AG04449 (cell line): Measurements from ENCODE around the gene ARHGEF12.
A peak's percentile ranks its signal among the peaks of the same experiment; 100 is the strongest.

ENCODE experiments used
- CTCF ChIA-PET: fragments of 350-600 bp; formaldehyde crosslinking; extraction: SDS; loops from one replicate; lab custom pipeline; 2021; ENCODE audit warnings: antibody characterized with exemption; lab: Yijun Ruan, JAX
- POLR2A ChIA-PET: fragments of 400-600, 350-600 bp; formaldehyde crosslinking; extraction: SDS; loops from one replicate; lab custom pipeline; 2020; ENCODE audit warnings: antibody characterized with exemption, inconsistent platforms; lab: Yijun Ruan, JAX
- DNase-seq: peaks from one replicate; pipeline ENCODE4 v3.0.0-alpha.2; 2010; ENCODE audit warnings: low read depth, low spot score
- H3K4me3 ChIP-seq: 2 replicates; pipeline ENCODE4 v1.5.1; 2011; ENCODE audit warnings: low read depth, mild to moderate bottlenecking, control low read depth, low read length
- CTCF ChIP-seq: IDR thresholded peaks from one replicate; pipeline ENCODE4 v1.5.1; 2011; ENCODE audit warnings: mild to moderate bottlenecking, moderate library complexity, low read length, control low read depth, inconsistent platforms; ENCODE audit not compliant: insufficient read depth; ENCODE audit errors: missing control alignments

Gene ARHGEF12

GRCh38 chr11:120294096-120294495, 42.1 kb upstream of the ARHGEF12 start:
- ChIA-PET POLR2A (no interaction called here), CTCF (interaction anchor here (10.2 to 25.6 kb wide), 4 partner anchors 7 to 122 kb away, joined by 137 to 1135 read pairs (median 276); partner anchors contain the start of gene POU2F3)
- TF ChIP-seq CTCF: no peak
- no peak overlapping the region for H3K4me3 ChIP-seq
- DNase-seq: no peak

DNA sequence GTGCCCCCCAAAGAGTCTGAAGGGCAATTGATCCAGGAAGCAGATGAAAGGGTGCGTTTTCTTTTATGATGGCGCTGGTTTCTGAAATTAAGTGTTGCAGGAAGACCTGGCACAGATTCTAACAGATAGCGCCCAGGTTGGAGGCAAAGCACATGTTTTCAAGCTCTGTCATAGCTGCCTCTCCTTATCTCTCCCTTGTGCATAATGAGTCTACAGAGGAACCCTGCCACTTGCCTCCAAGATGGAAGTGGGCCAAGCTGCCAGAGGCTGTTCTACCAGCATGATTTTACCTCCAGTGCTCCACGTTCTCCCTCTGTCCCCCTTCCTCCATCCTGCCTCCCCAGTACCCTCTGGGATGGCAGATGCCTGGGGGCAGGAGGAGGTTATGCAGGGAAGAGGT, 41.1 kb upstream of the ARHGEF12 start:
- no peak for TF ChIP-seq CTCF
- POLR2A ChIA-PET: no interaction called here
- no peak overlapping the region for H3K4me3 ChIP-seq
- CTCF ChIA-PET: interaction anchor here (10.2 to 25.6 kb wide), 4 partner anchors 6 to 123 kb away, joined by 137 to 1135 read pairs (median 276); partner anchors contain the start of gene POU2F3
- DNase-seq: no peak

DNA sequence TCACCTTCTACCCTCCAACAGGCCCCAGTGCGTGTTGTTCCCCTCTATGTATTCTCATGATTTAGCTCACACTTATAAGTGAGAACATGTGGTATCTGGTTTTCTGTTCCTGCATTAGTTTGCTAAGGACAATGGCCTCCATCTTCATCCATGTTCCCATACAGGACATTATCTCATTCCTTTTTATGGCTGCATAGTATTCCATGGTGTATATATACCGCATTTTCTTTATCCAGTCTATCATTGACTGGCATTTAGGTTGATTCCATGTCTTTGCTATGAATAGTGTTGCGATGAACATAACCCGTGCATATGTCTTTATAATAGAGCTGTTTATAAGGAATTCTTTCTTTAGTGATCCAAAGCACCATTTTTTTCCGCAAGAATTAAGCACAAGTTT, 39.7 kb upstream of the ARHGEF12 start:
- no peak for DNase-seq
- ChIA-PET POLR2A (no interaction called here), CTCF (interaction anchor here (0.6 to 25.6 kb wide), 4 partner anchors 12 to 125 kb away, joined by 3 to 1135 read pairs (median 275); partner anchors contain the start of gene POU2F3)
- TF ChIP-seq CTCF: no peak
- no peak overlapping the region for H3K4me3 ChIP-seq

DNA sequence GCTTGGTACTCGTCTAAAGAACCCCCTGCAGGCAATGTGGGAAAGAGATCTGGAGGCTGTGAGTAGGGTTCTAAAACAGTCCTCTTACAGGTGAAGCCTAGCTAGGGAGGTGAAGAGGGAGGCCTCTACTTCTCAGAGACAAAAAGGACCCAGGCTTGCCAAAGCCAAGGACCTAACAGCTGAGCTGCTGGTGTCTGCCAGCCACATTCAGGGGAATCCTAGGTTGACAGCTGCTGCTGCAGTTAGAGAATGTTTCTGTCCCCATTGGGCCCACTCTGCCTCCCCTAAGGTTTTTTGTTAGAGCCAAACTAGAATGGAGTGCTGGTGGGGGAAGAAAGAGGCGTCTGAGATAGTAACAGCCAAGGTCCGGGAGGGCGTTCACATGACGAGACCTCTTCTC, 37.8 kb upstream of the ARHGEF12 start:
- H3K4me3 ChIP-seq: no peak overlapping the region
- POLR2A ChIA-PET: no interaction called here
- CTCF ChIA-PET: interaction anchor here (0.8 to 25.6 kb wide), 5 partner anchors 8 to 127 kb away, joined by 3 to 1135 read pairs (median 140); partner anchors contain the start of gene POU2F3
- no peak for DNase-seq
- TF ChIP-seq CTCF: no peak

- no peak for TF ChIP-seq CTCF
- H3K4me3 ChIP-seq: no peak overlapping the region
- no peak for DNase-seq
- ChIA-PET CTCF (interaction anchor here (0.6 to 25.6 kb wide), 38 partner anchors 11 to 818 kb away, joined by 3 to 1135 read pairs (median 7); partner anchors contain the start of genes POU2F3 and TLCD5), POLR2A (no interaction called here)
Observed at GRCh38 chr11:120302001-120302805, 34.0 kb upstream of the ARHGEF12 start.

DNA sequence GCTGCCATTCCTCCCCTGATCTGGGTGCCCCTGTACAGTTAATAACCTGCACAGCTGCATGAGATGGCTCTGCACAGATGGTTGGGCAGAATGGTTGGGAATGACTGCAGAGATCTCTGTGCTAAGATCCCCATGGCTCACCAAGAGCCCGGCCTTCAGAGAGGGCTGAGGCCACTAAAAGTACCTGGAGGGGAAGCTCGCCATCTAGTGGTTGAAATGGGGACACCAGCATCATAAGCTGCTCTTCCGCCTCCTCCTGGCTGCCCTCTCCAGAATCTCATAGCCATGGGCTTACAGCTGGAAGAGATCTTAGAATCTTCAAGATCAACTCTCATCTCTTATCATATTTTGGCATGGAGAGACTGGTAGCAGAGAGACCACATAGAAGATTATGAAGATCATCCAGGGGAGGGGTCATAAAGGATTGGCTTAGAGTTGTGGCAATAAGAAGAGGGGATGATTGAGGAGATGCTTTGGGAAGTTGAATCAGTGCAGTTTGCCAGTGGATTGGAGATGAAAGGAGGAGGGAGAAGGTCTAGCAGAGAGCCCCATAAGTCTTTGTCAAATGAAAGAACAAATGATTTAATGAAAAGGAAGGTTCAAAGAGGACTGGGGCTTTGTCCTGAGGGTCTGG, 33.1 kb upstream of the ARHGEF12 start:
- POLR2A ChIA-PET: no interaction called here
- H3K4me3 ChIP-seq: no peak overlapping the region
- CTCF ChIA-PET: interaction anchor here (0.6 to 25.6 kb wide), 38 partner anchors 10 to 819 kb away, joined by 3 to 1135 read pairs (median 6); partner anchors contain the start of genes POU2F3 and TLCD5
- TF ChIP-seq CTCF: peak; percentile 99
- no peak for DNase-seq
